ENCODE measurements around the gene HOXA13.

The HOXA13 gene

GRCh38 chr7:27170426-27171324 is 29.2 kb downstream of the HOXA13 start:
- DNase-seq (ENCODE audit: low read depth, low spot score), result no peak

- DNase-seq (ENCODE audit: low read depth, low spot score), result no peak
These were observed 30.0 kb downstream of the HOXA13 start for GRCh38 chr7:27169658-27170425.

- DNase-seq (ENCODE audit: low read depth, low spot score), result no peak
These were observed 31.5 kb downstream of the HOXA13 start for GRCh38 chr7:27168265-27168947.

GRCh38 chr7:27167916-27168264 is 32.0 kb downstream of the HOXA13 start:
- DNase-seq (ENCODE audit: low read depth, low spot score), result no peak

GRCh38 chr7:27166531-27167505 is 33.1 kb downstream of the HOXA13 start:
- DNase-seq (ENCODE audit: low read depth, low spot score), result no peak

GRCh38 chr7:27165996-27166530 is 33.8 kb downstream of the HOXA13 start:
- DNase-seq (ENCODE audit: low read depth, low spot score), result no peak

- DNase-seq (ENCODE audit: low read depth, low spot score), result no peak
These were observed 34.5 kb downstream of the HOXA13 start, which contains the start of gene HOXA9 for GRCh38 chr7:27165089-27165995. Gene HOXA9, minus strand, starts transcription at chr7:27165537. Its CDS starts 80 bp downstream, at chr7:27165457.

GRCh38 chr7:27164367-27165088 is 35.4 kb downstream of the HOXA13 start:
- no peak for DNase-seq (ENCODE audit: low read depth, low spot score)

GRCh38 chr7:27164045-27164366 is 35.9 kb downstream of the HOXA13 start:
- no peak for DNase-seq (ENCODE audit: low read depth, low spot score)

GRCh38 chr7:27163288-27164044 is 36.4 kb downstream of the HOXA13 start:
- no peak for DNase-seq (ENCODE audit: low read depth, low spot score)

GRCh38 chr7:27162561-27163287 is 37.2 kb downstream of the HOXA13 start:
- no peak for DNase-seq (ENCODE audit: low read depth, low spot score)

GRCh38 chr7:27161721-27162560 is 38.0 kb downstream of the HOXA13 start:
- no peak for DNase-seq (ENCODE audit: low read depth, low spot score)

- no peak for DNase-seq (ENCODE audit: low read depth, low spot score)
These were observed 38.6 kb downstream of the HOXA13 start for GRCh38 chr7:27161214-27161720.

GRCh38 chr7:27160546-27161213 is 39.2 kb downstream of the HOXA13 start:
- DNase-seq (ENCODE audit: low read depth, low spot score), result peak; percentile 47

- DNase-seq (ENCODE audit: low read depth, low spot score), result no peak
These were observed 39.7 kb downstream of the HOXA13 start for GRCh38 chr7:27160145-27160545.

Measured in brain pericyte (primary cell).